Activated CD4-positive, alpha-beta memory T cell treated with anti-CD3 and anti-CD28 coated beads for 36 hours (primary cell): ENCODE measurements around the gene FBN1. TPM values are rescaled to one million over a fixed set of nuclear protein-coding genes. Genes with fewer than 3 reads are reported as not detected.

Experiments
- CTCF ChIA-PET: fragments of 350-600 bp; sonication (Branson Sonifier 250); formaldehyde crosslinking; loops from one replicate; lab custom pipeline; 2021; ENCODE audit warnings: antibody characterized with exemption, inconsistent platforms; lab: Charles Lee
- POLR2A ChIA-PET: fragments of 350-600 bp; sonication (Branson Sonifier 250); formaldehyde crosslinking; loops from one replicate; lab custom pipeline; 2021; ENCODE audit warnings: antibody characterized with exemption; lab: Charles Lee
- DNase-seq: peaks from one replicate; pipeline ENCODE4 v3.0.0-alpha.2; 2020
- H3K27ac Mint-ChIP-seq: one replicate; pipeline ENCODE4 v1.8.0; 2021; ENCODE audit warnings: mixed read lengths
- H3K27me3 Mint-ChIP-seq: one replicate; pipeline ENCODE4 v1.8.0; 2021; ENCODE audit warnings: mixed read lengths
- H3K36me3 Mint-ChIP-seq: one replicate; pipeline ENCODE4 v1.8.0; 2021; ENCODE audit warnings: mixed read lengths
- H3K4me1 Mint-ChIP-seq: one replicate; pipeline ENCODE4 v1.8.0; 2021; ENCODE audit warnings: low read depth, mixed read lengths
- H3K4me3 Mint-ChIP-seq: one replicate; pipeline ENCODE4 v1.8.0; 2021; ENCODE audit warnings: mild to moderate bottlenecking, mixed read lengths
- H3K9me3 Mint-ChIP-seq: one replicate; pipeline ENCODE4 v1.8.0; 2021; ENCODE audit warnings: mixed read lengths
- intact Hi-C: fragments of 100-400 bp; cut with micrococcal nuclease; formaldehyde crosslinking; loops from one replicate; pipeline ENCODE4 v1.15.1; 2023
- total RNA-seq, 2 experiments: library from RNA; stranded (reverse); gene quantifications; one replicate each; pipeline ENCODE4 v1.2.3, GENCODE V29; 2021

The FBN1 gene
- total RNA-seq, 2 experiments from 2014 or later, result 0.34 to 0.52 TPM

- Mint-ChIP-seq H3K4me3 (no peak overlapping the region), H3K27me3 (peaks cover 29% of the 10 kb centered on the region), H3K36me3 (no peaks in the 10 kb centered on the region), H3K4me1 (no peaks in the 10 kb centered on the region), H3K9me3 (no peaks in the 10 kb centered on the region), H3K27ac (no peak overlapping the region)
- DNase-seq, result peak; percentile 11
- POLR2A ChIA-PET, result no interaction called here
- CTCF ChIA-PET, result no interaction called here
- intact Hi-C loops, result loop anchor here (5.0 kb wide), 1 partner anchor 288 kb away; no protein-coding TSS in a partner anchor
Measured at GRCh38 chr15:48644827-48645557, 517 bp downstream of the FBN1 start.

DNA sequence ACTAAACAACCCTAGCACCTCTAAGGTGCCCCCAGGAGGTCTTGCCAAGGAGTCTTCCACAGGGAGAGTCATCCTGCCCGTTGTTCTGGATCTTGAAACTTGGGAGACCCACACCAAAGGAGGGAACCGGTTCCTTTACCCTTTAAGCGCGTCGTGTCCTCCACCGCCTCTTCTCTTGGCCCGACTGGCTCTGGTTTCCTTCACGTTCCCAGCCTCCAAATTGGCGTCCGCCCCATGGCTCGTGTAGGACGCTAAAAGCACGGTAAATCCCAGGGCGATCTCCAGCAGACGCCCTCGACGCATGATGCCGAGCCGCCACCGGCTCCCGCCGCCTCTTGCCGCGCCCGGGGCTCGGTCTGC lies 1.1 kb downstream of the FBN1 start:
- no peak overlapping the region for H3K4me3 Mint-ChIP-seq

DNA sequence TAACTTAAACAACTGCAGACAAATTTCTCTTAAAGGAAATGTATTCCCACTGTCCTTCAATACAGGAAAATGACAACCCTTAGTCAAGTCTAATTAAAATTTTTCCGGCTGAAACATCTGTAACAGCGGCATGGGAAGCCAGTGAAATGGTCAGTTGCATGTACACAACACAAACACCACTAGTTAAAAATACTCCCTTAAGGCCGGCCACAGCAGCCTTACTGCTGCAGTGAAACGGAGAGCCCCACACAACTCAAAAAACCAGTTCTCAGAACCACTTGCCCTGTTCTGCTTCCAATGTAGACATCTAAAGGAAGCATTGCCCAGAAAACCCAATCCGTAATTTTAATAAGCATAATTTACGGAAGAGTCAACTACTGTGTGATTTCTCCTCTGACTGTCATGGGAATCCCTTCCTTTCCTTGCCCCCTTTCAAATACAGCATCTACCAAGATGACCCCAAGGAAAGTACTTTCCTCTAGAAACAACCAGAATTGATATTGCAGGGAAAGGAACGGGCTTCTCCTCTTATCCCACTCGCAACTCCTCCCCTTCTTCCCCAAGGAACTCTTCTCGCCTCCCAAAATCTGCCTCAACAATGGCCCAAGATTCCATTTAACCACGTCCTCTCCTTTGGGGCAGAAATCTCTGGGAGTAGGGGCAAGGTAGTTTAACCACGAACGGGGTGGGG lies 1.6 kb downstream of the FBN1 start:
- no peaks in the 10 kb centered on the region for H3K9me3 Mint-ChIP-seq
- no peak for DNase-seq
- intact Hi-C loops, result loop anchor here (5.0 kb wide), 1 partner anchor 287 kb away; no protein-coding TSS in a partner anchor
- no peaks in the 10 kb centered on the region for H3K4me1 Mint-ChIP-seq
- no peak overlapping the region for H3K4me3 Mint-ChIP-seq
- POLR2A ChIA-PET, result no interaction called here
- no peaks in the 10 kb centered on the region for H3K36me3 Mint-ChIP-seq
- peaks cover 29% of the 10 kb centered on the region for H3K27me3 Mint-ChIP-seq
- CTCF ChIA-PET, result no interaction called here
- no peak overlapping the region for H3K27ac Mint-ChIP-seq

More for the DNA sequence above, 1.1 kb downstream of the FBN1 start:
- H3K9me3 Mint-ChIP-seq, result no peaks in the 10 kb centered on the region
- H3K27me3 Mint-ChIP-seq, result peaks cover 29% of the 10 kb centered on the region
- intact Hi-C loops, result loop anchor here (5.0 kb wide), 1 partner anchor 287 kb away; no protein-coding TSS in a partner anchor
- ChIA-PET CTCF (no interaction called here), POLR2A (no interaction called here)
- no peak for DNase-seq
- H3K27ac Mint-ChIP-seq, result no peak overlapping the region
- H3K36me3 Mint-ChIP-seq, result no peaks in the 10 kb centered on the region
- H3K4me1 Mint-ChIP-seq, result no peaks in the 10 kb centered on the region

DNA sequence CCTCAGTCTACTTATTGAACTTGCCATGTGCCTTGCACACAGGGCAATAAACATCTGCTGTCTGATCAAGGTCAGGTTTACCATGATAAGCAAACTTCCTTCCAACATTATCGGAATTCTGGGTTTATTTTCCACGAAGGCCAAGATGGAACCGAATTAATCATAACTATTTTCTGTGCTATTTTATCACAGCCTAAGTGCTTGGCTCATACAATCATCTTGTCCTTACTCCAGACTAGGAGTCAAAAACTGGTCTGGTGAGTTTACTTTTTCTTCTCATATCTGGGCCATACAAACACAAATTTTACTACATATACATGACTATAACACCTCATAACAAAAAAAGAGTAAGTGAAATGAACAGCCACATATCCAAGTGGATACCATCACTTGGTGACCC lies 2.3 kb downstream of the FBN1 start:
- H3K27ac Mint-ChIP-seq, result no peak overlapping the region
- no peaks in the 10 kb centered on the region for H3K36me3 Mint-ChIP-seq
- ChIA-PET POLR2A (no interaction called here), CTCF (interaction anchor here (0.6 kb wide), 1 partner anchor 329 kb away, joined by 3 read pairs; no protein-coding TSS in a partner anchor)
- H3K27me3 Mint-ChIP-seq, result peaks cover 29% of the 10 kb centered on the region
- no peak overlapping the region for H3K4me3 Mint-ChIP-seq
- intact Hi-C loops, result loop anchor here (5.0 kb wide), 1 partner anchor 286 kb away; no protein-coding TSS in a partner anchor
- no peaks in the 10 kb centered on the region for H3K9me3 Mint-ChIP-seq
- DNase-seq, result no peak
- no peaks in the 10 kb centered on the region for H3K4me1 Mint-ChIP-seq

GRCh38 chr15:48642795-48643194 lies 2.7 kb downstream of the FBN1 start:
- CTCF ChIA-PET, result interaction anchor here (0.6 kb wide), 1 partner anchor 329 kb away, joined by 3 read pairs; no protein-coding TSS in a partner anchor
- no peaks in the 10 kb centered on the region for H3K36me3 Mint-ChIP-seq
- no peak for DNase-seq

GRCh38 chr15:48641416-48641815 lies 4.1 kb downstream of the FBN1 start:
- Mint-ChIP-seq H3K36me3 (no peaks in the 10 kb centered on the region), H3K27ac (no peak overlapping the region), H3K4me1 (no peaks in the 10 kb centered on the region), H3K9me3 (no peaks in the 10 kb centered on the region), H3K27me3 (peaks cover 19% of the 10 kb centered on the region), H3K4me3 (no peak overlapping the region)
- no peak for DNase-seq
- CTCF ChIA-PET, result no interaction called here
- POLR2A ChIA-PET, result no interaction called here
- intact Hi-C loops, result loop anchor here (5.0 kb wide), 1 partner anchor 284 kb away; no protein-coding TSS in a partner anchor

More at GRCh38 chr15:48642795-48643194, 2.7 kb downstream of the FBN1 start:
- intact Hi-C loops, result loop anchor here (5.0 kb wide), 1 partner anchor 285 kb away; no protein-coding TSS in a partner anchor
- no peak overlapping the region for H3K4me3 Mint-ChIP-seq
- no peaks in the 10 kb centered on the region for H3K9me3 Mint-ChIP-seq
- H3K27ac Mint-ChIP-seq, result no peak overlapping the region
- peaks cover 29% of the 10 kb centered on the region for H3K27me3 Mint-ChIP-seq
- POLR2A ChIA-PET, result no interaction called here
- no peaks in the 10 kb centered on the region for H3K4me1 Mint-ChIP-seq

DNA sequence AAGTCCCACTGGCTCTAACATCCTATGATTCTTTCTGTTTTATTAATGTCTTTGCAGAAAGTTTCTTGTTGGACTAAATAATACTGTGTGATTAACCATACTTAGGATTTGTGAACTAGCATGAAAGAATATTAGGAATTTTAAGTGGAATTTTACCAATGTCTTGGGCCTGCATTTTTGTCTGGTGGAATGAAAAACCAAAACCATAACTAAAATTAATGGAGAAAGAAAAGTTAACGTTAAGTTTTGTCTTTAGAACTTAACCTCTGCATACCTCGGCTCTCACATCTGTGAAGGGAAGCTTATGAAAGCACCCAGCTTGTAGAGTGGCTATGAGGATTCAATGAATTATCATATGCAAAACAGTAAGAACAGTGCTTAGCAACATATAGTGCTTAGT lies 6.5 kb downstream of the FBN1 start:
- no peaks in the 10 kb centered on the region for H3K4me1 Mint-ChIP-seq
- no peaks in the 10 kb centered on the region for H3K36me3 Mint-ChIP-seq
- H3K27ac Mint-ChIP-seq, result no peak overlapping the region
- H3K4me3 Mint-ChIP-seq, result no peak overlapping the region
- intact Hi-C loops, result no loop called here
- POLR2A ChIA-PET, result no interaction called here
- H3K9me3 Mint-ChIP-seq, result no peaks in the 10 kb centered on the region
- DNase-seq, result no peak
- peaks cover 10% of the 10 kb centered on the region for H3K27me3 Mint-ChIP-seq
- CTCF ChIA-PET, result no interaction called here

DNA sequence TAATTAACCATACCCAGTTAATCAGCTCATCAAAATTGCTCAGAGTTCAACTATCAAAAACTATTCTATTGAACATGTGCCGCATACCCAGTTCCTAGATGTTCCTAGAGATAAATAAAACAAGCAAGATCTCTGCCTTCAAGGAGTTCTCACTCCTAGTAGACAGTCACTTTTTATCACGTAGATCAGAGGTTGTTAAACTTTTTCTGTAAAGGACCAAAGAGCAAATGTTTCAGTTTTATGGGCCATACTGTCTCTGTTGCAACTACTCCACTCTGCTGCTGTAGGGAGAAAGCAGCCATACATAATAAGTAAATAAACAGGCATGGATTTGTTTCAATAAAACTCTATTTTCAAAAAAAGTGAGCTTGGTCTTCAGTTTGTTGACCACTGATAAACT lies 7.9 kb downstream of the FBN1 start:
- intact Hi-C loops, result no loop called here
- no peaks in the 10 kb centered on the region for H3K9me3 Mint-ChIP-seq
- CTCF ChIA-PET, result no interaction called here
- no peak overlapping the region for H3K4me3 Mint-ChIP-seq
- DNase-seq, result no peak
- H3K36me3 Mint-ChIP-seq, result no peaks in the 10 kb centered on the region
- no peak overlapping the region for H3K27ac Mint-ChIP-seq
- no peaks in the 10 kb centered on the region for H3K27me3 Mint-ChIP-seq
- POLR2A ChIA-PET, result no interaction called here
- no peaks in the 10 kb centered on the region for H3K4me1 Mint-ChIP-seq

DNA sequence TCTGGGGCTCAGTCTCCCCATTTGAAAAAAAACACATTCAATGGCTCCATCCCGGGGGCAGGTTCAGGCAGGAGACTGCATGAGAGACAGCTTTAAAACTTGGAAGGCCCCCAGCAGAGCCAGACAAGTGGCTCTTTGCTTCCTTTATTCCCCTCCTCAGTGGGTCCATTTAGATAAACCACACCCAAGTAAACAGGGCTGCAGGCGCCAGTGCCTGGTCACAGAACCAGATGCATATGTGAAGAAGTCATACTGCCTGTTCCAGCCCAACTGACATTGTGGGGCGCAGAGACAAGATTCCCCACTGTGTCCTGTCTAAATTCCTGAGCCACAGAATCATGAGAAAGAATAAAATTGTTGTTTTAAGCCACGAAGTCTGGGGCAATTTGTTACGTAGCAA lies 9.0 kb downstream of the FBN1 start:
- Mint-ChIP-seq H3K4me1 (no peaks in the 10 kb centered on the region), H3K4me3 (no peak overlapping the region), H3K36me3 (no peaks in the 10 kb centered on the region), H3K9me3 (no peaks in the 10 kb centered on the region), H3K27ac (no peak overlapping the region), H3K27me3 (no peaks in the 10 kb centered on the region)
- CTCF ChIA-PET, result no interaction called here
- intact Hi-C loops, result no loop called here
- POLR2A ChIA-PET, result no interaction called here
- DNase-seq, result no peak

DNA sequence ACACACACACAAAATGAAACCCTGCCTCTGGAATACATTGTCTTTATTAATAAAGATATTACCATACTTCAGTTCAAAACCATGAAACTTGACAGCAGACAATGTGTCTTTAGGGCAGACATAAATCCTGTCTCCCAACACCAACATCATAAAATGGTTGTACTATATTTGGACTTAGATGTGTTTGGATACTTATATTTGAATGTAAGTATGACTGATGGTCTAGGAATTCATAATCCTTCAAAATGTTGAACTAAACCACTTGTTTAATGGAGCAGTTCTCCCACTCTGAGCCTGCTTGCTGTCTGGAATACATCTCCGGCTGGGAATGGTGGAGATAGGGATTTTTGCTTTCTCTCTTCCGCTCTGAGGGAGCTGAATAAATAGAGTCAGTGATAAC lies 10.6 kb downstream of the FBN1 start:
- Mint-ChIP-seq H3K36me3 (no peaks in the 10 kb centered on the region), H3K27ac (no peak overlapping the region), H3K4me1 (no peaks in the 10 kb centered on the region), H3K4me3 (no peak overlapping the region), H3K27me3 (no peaks in the 10 kb centered on the region), H3K9me3 (no peaks in the 10 kb centered on the region)
- POLR2A ChIA-PET, result no interaction called here
- intact Hi-C loops, result no loop called here
- CTCF ChIA-PET, result no interaction called here
- no peak for DNase-seq

DNA sequence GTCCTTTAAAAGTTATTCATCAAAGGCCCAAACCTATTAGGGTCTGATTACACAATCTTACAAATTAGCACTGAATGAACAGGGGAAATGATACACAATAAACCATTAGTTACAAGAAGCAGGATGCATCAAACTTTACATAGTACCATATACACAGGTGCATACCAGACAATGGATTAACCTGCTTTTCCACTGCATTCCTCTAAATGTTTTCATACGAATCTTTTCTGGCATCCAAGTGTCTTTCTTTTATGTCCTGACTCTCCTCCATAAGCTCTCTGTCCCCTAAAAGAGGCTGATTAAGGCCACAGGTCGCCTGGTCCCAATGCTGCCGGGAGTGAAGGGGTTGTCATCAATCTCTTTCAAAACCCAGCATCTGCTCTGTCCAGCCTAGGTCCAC lies 11.4 kb downstream of the FBN1 start:
- no peak overlapping the region for H3K4me3 Mint-ChIP-seq
- H3K27ac Mint-ChIP-seq, result no peak overlapping the region
- POLR2A ChIA-PET, result no interaction called here
- H3K4me1 Mint-ChIP-seq, result no peaks in the 10 kb centered on the region
- CTCF ChIA-PET, result no interaction called here
- H3K36me3 Mint-ChIP-seq, result no peaks in the 10 kb centered on the region
- H3K27me3 Mint-ChIP-seq, result no peaks in the 10 kb centered on the region
- no peaks in the 10 kb centered on the region for H3K9me3 Mint-ChIP-seq
- intact Hi-C loops, result no loop called here
- no peak for DNase-seq

DNA sequence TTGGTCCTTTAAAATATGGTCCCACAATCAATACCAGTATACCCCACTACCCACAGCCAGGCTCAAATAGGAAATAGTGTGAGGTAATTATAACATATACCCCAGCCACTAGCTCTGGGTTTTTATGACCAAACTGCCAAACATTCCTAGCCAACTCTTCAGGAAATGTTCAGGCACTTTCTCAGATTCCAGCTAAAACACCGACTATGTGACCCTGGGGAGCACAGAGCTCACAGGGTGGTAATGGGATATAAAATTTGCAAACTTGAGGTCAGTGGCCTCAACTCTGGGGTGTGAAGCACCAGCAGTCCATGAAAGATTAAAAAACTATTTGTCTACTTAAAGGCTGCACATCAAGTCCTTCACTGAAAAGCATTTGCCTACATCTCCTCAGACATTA lies 12.9 kb downstream of the FBN1 start:
- no peaks in the 10 kb centered on the region for H3K9me3 Mint-ChIP-seq
- no peaks in the 10 kb centered on the region for H3K36me3 Mint-ChIP-seq
- CTCF ChIA-PET, result no interaction called here
- H3K4me1 Mint-ChIP-seq, result no peaks in the 10 kb centered on the region
- H3K27ac Mint-ChIP-seq, result no peak overlapping the region
- no peaks in the 10 kb centered on the region for H3K27me3 Mint-ChIP-seq
- no peak overlapping the region for H3K4me3 Mint-ChIP-seq
- POLR2A ChIA-PET, result interaction anchor here (0.6 kb wide), 1 partner anchor 1437 kb away, joined by 3 read pairs; no protein-coding TSS in a partner anchor
- no peak for DNase-seq
- intact Hi-C loops, result no loop called here
